Measurements from ENCODE around the gene ZNF660.
"Not testable (repeated sequence)": the region's sequence is repeated elsewhere in the genome, so short reads cannot be mapped to it uniquely, and the experiment has no call there.

ZNF660 gene

DNA sequence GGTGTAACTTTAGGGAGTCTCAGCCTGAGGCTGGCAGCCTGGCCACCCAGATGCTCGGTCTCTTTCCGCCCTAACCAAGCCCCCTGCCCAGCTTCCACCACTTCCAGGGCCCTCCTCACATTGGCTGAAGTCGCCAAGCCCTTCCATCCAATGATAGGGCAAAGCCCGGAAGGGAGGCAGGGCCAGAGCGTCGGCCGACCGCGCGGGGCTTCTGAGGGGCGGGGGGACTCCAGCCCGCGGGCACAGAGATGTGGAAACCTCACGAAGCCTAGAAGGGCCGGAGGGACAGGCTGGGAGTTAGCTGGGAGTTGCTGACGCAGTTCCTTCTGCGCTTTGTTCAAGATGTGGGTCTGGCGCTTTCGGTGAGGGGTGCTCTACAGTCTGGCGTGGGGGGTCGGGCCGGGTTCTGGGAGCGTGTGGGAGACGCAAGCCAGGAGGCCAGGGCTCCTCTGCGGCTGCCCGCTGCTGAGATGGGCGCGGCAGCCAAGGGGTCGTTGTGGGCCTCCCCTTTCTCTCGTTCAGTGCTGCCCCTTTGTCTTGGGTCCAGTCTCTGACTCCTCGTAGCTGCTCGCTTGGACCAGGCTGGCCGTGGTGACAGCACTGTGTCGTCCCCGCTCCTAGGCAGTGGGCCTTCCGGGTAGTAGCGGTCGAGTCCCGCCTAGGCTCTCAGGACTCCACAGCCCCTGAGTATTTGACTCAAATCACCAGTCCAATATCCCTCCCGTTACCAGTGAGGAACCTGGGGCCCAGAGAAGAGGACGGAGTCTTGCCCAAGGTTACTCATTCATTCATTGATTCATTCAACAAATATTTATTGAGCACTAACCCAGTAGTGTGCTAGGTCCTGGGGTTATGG, at the start of gene ZNF660:
Gene ZNF660 (plus strand): TSS at position 319 of the 856 bp plus-strand sequence. CDS start 9,230 bp downstream, outside the sequence.
- no peak within 1 kb of the TSS for H3K27ac ChIP-seq

DNA sequence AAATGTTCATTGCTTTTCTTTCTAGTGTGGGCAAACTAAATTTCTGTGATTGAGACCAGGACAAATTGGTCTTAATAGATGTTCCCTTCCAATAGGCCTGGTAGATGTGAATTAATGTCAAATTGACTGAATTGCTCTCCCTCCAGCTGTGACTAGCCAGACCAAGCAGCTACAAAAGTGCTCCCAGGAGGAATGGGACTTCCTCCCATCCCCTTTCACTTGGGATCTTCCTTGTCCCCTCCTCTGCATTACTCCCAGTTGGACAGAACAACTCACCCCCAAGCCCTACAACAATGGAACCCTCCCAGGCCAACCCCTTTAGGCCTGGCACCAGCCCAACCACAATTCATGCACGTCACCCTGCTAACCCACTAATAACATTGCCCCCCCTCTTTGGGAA, 49.4 kb upstream of the ZNF660 start:
- TF ChIP-seq, protein P1, sequence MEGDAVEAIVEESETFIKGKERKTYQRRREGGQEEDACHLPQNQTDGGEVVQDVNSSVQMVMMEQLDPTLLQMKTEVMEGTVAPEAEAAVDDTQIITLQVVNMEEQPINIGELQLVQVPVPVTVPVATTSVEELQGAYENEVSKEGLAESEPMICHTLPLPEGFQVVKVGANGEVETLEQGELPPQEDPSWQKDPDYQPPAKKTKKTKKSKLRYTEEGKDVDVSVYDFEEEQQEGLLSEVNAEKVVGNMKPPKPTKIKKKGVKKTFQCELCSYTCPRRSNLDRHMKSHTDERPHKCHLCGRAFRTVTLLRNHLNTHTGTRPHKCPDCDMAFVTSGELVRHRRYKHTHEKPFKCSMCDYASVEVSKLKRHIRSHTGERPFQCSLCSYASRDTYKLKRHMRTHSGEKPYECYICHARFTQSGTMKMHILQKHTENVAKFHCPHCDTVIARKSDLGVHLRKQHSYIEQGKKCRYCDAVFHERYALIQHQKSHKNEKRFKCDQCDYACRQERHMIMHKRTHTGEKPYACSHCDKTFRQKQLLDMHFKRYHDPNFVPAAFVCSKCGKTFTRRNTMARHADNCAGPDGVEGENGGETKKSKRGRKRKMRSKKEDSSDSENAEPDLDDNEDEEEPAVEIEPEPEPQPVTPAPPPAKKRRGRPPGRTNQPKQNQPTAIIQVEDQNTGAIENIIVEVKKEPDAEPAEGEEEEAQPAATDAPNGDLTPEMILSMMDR (IDR thresholded peaks at IDR 0.05), result no peak
- TF ChIP-seq ZFX (IDR thresholded peaks at IDR 0.05; ENCODE audit: borderline replicate concordance), result no peak
- no peak overlapping the region for H3K27ac ChIP-seq

More for the DNA sequence above, at the start of gene ZNF660:
- TF ChIP-seq, protein P1 (IDR thresholded peaks at IDR 0.05), result no peak
- no peak for TF ChIP-seq ZFX (IDR thresholded peaks at IDR 0.05; ENCODE audit: borderline replicate concordance)

DNA sequence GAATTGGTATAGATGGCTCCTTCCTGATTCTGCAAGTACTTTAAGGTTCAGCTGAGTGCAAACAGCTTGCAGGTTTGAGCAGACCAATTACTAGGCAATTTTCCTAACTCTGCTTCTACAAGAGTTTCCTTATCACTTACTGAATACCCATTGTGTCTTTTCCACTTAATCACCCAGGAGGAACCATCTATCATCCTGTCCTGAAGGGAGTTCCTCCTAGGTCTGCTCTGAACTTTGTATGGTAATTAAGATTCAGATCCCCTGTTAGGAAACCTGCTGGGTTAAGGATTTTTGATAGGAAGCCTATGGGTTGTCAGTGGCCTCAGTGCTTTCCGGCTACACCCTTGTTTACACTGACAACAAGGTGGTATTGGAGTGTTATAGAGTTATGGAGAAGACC, 40.0 kb upstream of the ZNF660 start:
- H3K27ac ChIP-seq, result not testable (repeated sequence)

DNA sequence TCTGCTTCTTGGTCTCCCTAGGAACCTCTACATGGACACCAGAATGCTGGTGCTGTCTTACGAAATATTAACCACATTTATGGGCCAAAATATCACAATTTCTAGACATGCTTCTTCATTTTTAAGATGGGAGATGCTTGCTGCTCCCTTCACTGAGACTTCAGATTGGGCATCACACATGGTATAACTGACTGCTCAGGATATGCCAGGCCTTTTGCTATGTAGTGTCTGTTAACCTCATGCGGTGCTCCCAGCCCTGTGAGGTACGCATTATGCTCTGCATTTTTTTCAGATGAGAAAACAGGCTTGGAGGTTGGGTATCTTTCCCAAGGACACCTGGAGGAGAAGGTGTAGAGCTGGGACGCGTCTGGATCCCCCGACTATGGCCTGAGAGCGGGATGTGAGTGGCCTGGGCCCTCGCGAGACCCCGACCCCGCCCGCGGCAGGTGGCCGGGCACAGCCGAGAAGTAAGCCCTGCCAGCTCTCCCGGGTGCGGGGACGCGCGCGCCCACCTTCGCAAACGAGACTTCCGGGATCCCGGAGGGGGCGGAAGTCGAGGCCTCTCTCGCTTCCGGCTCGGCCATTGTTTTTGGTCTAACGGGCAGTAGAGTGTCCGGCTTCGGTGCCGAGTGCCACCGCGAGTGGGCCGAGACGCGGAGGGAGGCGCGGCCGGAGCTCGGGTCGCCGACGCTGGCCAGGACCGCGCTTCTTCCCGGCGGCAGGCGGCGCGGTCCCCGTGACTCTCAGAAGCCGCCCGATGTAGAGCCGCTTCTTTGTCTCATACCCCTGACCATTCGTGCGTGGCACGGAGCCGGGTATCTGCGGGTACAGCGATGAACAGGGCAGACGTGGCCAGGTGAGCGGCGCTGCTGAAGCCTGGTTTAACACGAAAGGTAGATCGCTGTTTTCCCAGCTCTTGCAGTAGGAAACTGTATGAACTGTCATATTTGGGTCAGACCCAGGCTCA, 29.9 kb upstream of the ZNF660 start, which contains the start of gene ZKSCAN7:
Gene ZKSCAN7 (plus strand): TSS at position 568 of the 967 bp plus-strand sequence. CDS start 1,855 bp downstream, outside the sequence.
- H3K27ac ChIP-seq, result no peak within 1 kb of the TSS
- TF ChIP-seq ZFX (IDR thresholded peaks at IDR 0.05; ENCODE audit: borderline replicate concordance), result no peak
- TF ChIP-seq, protein P1 (IDR thresholded peaks at IDR 0.05), result peak; percentile 13; the same call in 1 of the 2 replicates

DNA sequence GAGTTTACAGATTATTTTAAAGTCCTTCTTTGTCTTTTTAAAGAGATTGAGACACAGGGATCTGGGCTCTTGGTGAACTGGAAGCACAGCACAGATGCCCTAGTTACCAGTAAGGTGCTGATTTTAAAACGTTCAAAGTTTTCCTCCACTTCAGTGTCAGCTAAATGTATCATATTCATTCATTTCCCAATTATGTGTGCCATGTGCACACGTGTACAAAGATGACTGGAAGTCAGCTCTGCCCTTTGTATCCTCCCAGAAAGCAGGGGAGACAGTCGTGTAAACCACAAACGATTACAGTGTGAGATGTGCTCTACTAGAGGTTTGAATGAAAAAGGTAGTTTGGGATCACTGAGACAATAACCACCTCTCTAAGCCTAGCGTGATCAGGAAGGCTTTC, 29.0 kb upstream of the ZNF660 start:
- H3K27ac ChIP-seq, result no peak overlapping the region
- no peak for TF ChIP-seq ZFX (IDR thresholded peaks at IDR 0.05; ENCODE audit: borderline replicate concordance)
- TF ChIP-seq, protein P1 (IDR thresholded peaks at IDR 0.05), result no peak

DNA sequence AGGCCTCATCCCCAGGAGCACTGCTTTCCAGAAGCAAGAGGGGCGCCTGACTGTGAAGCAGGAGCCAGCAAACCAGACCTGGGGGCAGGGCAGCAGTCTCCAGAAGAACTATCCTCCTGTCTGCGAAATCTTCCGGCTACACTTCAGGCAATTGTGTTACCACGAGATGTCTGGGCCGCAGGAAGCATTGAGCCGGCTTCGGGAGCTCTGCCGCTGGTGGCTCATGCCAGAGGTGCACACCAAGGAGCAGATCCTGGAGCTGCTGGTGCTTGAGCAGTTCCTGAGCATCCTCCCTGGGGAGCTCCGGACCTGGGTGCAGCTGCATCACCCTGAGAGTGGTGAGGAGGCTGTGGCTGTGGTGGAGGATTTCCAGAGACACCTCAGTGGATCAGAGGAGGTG, 27.7 kb upstream of the ZNF660 start:
- H3K27ac ChIP-seq, result no peak overlapping the region
- no peak for TF ChIP-seq ZFX (IDR thresholded peaks at IDR 0.05; ENCODE audit: borderline replicate concordance)
- TF ChIP-seq, protein P1 (IDR thresholded peaks at IDR 0.05), result no peak

DNA sequence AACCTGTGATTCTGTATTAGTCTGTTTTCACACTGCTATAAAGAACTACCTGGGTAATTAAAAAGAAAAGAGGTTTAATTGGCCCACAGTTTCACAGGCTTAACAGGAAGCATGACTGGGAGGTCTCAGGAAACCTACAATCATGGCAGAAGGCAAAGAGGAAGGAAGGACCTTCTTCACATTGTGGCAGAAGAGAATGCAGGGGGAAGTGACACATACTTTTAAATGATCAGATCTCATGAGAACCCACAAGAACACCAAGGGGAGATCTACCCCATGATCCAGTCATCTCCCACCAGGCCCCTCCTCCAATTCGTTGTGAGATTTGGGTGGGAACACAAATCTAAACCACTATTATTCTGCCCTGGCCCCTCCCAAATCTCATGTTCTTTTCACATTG, 23.7 kb upstream of the ZNF660 start:
- no peak for TF ChIP-seq ZFX (IDR thresholded peaks at IDR 0.05; ENCODE audit: borderline replicate concordance)
- TF ChIP-seq, protein P1 (IDR thresholded peaks at IDR 0.05), result no peak
- H3K27ac ChIP-seq, result no peak overlapping the region

Measured in 22Rv1 (cell line).